Mesothelial cell of epicardium (in vitro differentiated cells): ENCODE measurements around the gene KATNIP. TPM values are rescaled to one million over a fixed set of nuclear protein-coding genes. Genes with fewer than 3 reads are reported as not detected.
A peak's percentile ranks its signal among the peaks of the same experiment; 100 is the strongest.

Experiments used
- DNase-seq, 2 experiments: peaks; one replicate each; pipeline ENCODE4 v3.0.0; 2021; ENCODE audit warnings: low spot score in 2 of 2; ENCODE audit not compliant: unreplicated experiment in 2 of 2
- H3K27ac Mint-ChIP-seq: 2 replicates; pipeline ENCODE4 v1.8.0; 2021; ENCODE audit warnings: mixed read lengths
- H3K27me3 Mint-ChIP-seq: 2 replicates; pipeline ENCODE4 v1.8.0; 2021; ENCODE audit warnings: low read depth, mixed read lengths
- H3K36me3 Mint-ChIP-seq: 2 replicates; pipeline ENCODE4 v1.8.0; 2021; ENCODE audit warnings: mixed read lengths
- H3K4me1 Mint-ChIP-seq: 2 replicates; pipeline ENCODE4 v1.8.0; 2021; ENCODE audit warnings: mixed read lengths
- H3K4me3 Mint-ChIP-seq: 2 replicates; pipeline ENCODE4 v1.8.0; 2021; ENCODE audit warnings: mild to moderate bottlenecking, moderate library complexity, mixed read lengths
- H3K9me3 Mint-ChIP-seq: 2 replicates; pipeline ENCODE4 v1.8.0; 2021; ENCODE audit warnings: mixed read lengths
- CTCF ChIP-seq: fragments of 200-600 bp; sonication (generic); IDR thresholded peaks from one replicate; pipeline ENCODE4 v1.5.0; 2021; ENCODE audit warnings: antibody characterized with exemption; ENCODE audit not compliant: unreplicated experiment
- total RNA-seq: library from RNA; stranded (reverse); gene quantifications from 3 replicates; pipeline ENCODE4 v1.2.1, GENCODE V29; 2021

KATNIP gene
- total RNA-seq, 1 donor from 2014 or later: 38.8 TPM

GRCh38 chr16:27508476-27508875 is 41.5 kb upstream of the KATNIP start:
- Mint-ChIP-seq H3K4me3 (no peak overlapping the region), H3K27me3 (no peaks in the 10 kb centered on the region), H3K9me3 (peaks cover 4% of the 10 kb centered on the region), H3K4me1 (no peaks in the 10 kb centered on the region), H3K36me3 (peaks cover 57% of the 10 kb centered on the region), H3K27ac (no peak overlapping the region)
- TF ChIP-seq CTCF: no peak
- no peak for DNase-seq

DNA sequence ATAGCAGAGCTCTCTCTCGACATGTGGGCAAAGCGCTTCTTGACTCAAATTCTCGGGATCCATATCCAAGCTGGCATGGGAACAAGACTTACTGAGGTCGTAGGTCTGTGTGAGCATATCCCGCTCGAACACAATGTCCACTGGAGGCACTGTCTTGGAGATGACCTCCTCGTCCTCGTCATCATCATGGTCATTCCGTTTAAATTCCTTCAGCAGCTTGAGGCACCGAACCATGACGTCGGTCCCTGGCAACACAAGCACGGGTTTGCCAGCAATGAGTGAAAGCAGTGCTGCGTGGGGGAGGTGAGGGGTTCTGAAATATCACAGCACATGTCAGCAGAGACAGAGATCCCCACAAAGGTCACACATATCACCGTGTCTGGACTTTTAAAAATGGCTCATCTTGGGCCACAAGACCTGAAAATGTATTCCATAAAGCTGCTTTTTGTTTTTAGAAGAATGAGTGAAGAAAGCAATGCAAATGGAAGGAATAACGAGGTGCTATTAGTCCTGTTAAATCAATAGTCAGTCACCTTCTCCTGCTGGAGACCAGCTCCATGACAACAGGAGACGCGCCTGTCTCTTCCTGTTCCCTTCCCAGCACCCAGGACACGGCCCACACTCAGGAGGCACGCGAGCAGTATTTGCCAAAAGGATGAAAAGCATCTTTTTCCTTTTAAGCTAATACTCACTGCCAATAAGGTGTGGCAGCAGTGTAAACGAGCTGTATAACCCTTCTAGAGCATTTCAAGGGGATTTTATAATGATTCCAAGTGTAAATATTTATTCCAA is 38.1 kb upstream of the KATNIP start:
- Mint-ChIP-seq H3K27me3 (no peaks in the 10 kb centered on the region), H3K4me3 (no peak overlapping the region), H3K27ac (no peak overlapping the region), H3K4me1 (no peaks in the 10 kb centered on the region), H3K9me3 (peaks cover 6% of the 10 kb centered on the region), H3K36me3 (peaks cover 63% of the 10 kb centered on the region)
- DNase-seq: no peak
- no peak for TF ChIP-seq CTCF

GRCh38 chr16:27514806-27515205 is 35.1 kb upstream of the KATNIP start:
- Mint-ChIP-seq H3K27me3 (no peaks in the 10 kb centered on the region), H3K27ac (no peak overlapping the region), H3K4me3 (no peak overlapping the region), H3K9me3 (peaks cover 6% of the 10 kb centered on the region), H3K36me3 (peaks cover 70% of the 10 kb centered on the region), H3K4me1 (no peaks in the 10 kb centered on the region)
- TF ChIP-seq CTCF: no peak
- no peak for DNase-seq

DNA sequence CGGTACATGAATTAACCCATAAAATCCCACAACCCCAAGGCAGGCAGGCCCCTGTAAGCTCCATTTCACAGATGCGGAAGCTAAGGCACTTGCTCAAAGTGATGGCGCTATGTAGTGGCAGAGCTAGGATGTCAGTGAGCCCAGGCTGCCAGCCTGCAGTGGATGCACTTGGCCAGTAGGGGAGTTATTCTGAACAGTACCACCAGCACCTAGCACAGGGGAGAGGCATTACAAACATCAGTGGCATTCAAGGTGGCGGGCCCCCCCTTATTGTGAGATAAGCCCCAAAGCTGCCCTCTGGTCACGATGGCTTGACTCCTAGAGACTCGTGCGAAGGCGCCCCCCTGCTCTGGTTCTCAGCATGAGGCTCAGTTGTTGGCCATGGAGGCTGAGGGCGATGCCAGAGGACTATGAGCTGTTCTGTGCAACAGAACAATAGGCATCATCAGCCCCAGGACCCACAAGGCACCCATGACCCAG is 34.0 kb upstream of the KATNIP start:
- Mint-ChIP-seq H3K9me3 (peaks cover 6% of the 10 kb centered on the region), H3K4me3 (no peak overlapping the region), H3K4me1 (no peaks in the 10 kb centered on the region), H3K27me3 (no peaks in the 10 kb centered on the region), H3K36me3 (peaks cover 66% of the 10 kb centered on the region), H3K27ac (no peak overlapping the region)
- TF ChIP-seq CTCF: peak; percentile 77
- no peak for DNase-seq

GRCh38 chr16:27516365-27516764 is 33.6 kb upstream of the KATNIP start:
- TF ChIP-seq CTCF: no peak
- H3K4me3 Mint-ChIP-seq: no peak overlapping the region
- H3K27ac Mint-ChIP-seq: no peak overlapping the region
- no peaks in the 10 kb centered on the region for H3K4me1 Mint-ChIP-seq
- no peak for DNase-seq
- H3K27me3 Mint-ChIP-seq: no peaks in the 10 kb centered on the region
- H3K9me3 Mint-ChIP-seq: peaks cover 6% of the 10 kb centered on the region
- H3K36me3 Mint-ChIP-seq: peaks cover 63% of the 10 kb centered on the region
